HepG2 (cell line): ENCODE measurements around the gene PIM3. TPM values are rescaled to one million over a fixed set of nuclear protein-coding genes. Genes with fewer than 3 reads are reported as not detected.

Source experiments
- ATAD3A ChIP-seq: sonication (generic); formaldehyde crosslinking; IDR thresholded peaks from 2 replicates; pipeline ENCODE4 v1.4.0; 2020; ENCODE audit warnings: missing genetic modification reagents
- ATRX ChIP-seq: sonication (generic); formaldehyde crosslinking; IDR thresholded peaks from 2 replicates; pipeline ENCODE4 v1.4.0; 2020; ENCODE audit warnings: missing genetic modification reagents, borderline replicate concordance
- CCAR2 ChIP-seq: fragments of 200-400 bp; formaldehyde crosslinking; optimal IDR thresholded peaks from 2 replicates; pipeline ENCODE3; 2018; ENCODE audit warnings: low read depth, mild to moderate bottlenecking, low read length, moderate library complexity
- FOXM1 ChIP-seq: sonication (generic); formaldehyde crosslinking; IDR thresholded peaks from 2 replicates; pipeline ENCODE4 v1.5.0; 2020; ENCODE audit warnings: missing genetic modification reagents
- JUND ChIP-seq: sonication (generic); formaldehyde crosslinking; IDR thresholded peaks from 2 replicates; pipeline ENCODE4 v1.8.0; 2022; ENCODE audit warnings: mild to moderate bottlenecking, missing genetic modification reagents
- KDM6A ChIP-seq: IDR thresholded peaks from 2 replicates; pipeline ENCODE4 v1.6.1; 2016; ENCODE audit warnings: low read depth
- LCORL ChIP-seq, 2 experiments: fragments of 450-650 bp in 1 of 2; sonication (generic) in 1 of 2; formaldehyde crosslinking in 1 of 2; IDR thresholded peaks; 2 replicates each; pipeline versions ENCODE4 v1.5.0 to v1.6.1; 2017 to 2020; ENCODE audit warnings: antibody characterized with exemption in 1 of 2, missing genetic modification reagents in 1 of 2
- MED8 ChIP-seq: sonication (generic); formaldehyde crosslinking; IDR thresholded peaks from 2 replicates; pipeline ENCODE4 v1.8.1; 2023; ENCODE audit warnings: mild to moderate bottlenecking, missing genetic modification reagents; ENCODE audit not compliant: insufficient replicate concordance
- SKIL ChIP-seq: sonication (generic); formaldehyde crosslinking; IDR thresholded peaks from 2 replicates; pipeline ENCODE4 v1.8.0; 2022; ENCODE audit warnings: missing genetic modification reagents, mild to moderate bottlenecking, moderate library complexity, borderline replicate concordance
- SP140L ChIP-seq: sonication (generic); formaldehyde crosslinking; IDR thresholded peaks from 2 replicates; pipeline ENCODE4 v1.4.0; 2020; ENCODE audit warnings: missing genetic modification reagents, borderline replicate concordance
- SUZ12 ChIP-seq: fragments of 150-350 bp; IDR thresholded peaks from 2 replicates; pipeline ENCODE4 v1.6.1; 2014; ENCODE audit warnings: low read depth, low read length
- THAP7 ChIP-seq: sonication (generic); formaldehyde crosslinking; IDR thresholded peaks from 2 replicates; pipeline ENCODE4 v1.8.1; 2023; ENCODE audit warnings: mild to moderate bottlenecking, missing genetic modification reagents
- YEATS2 ChIP-seq: sonication (generic); formaldehyde crosslinking; IDR thresholded peaks from 2 replicates; pipeline ENCODE4 v1.4.0; 2020; ENCODE audit warnings: missing genetic modification reagents, borderline replicate concordance
- ZNF256 ChIP-seq: sonication (generic); formaldehyde crosslinking; conservative IDR thresholded peaks from 2 replicates; pipeline ENCODE4 v1.4.0; 2020; ENCODE audit warnings: missing genetic modification reagents
- ZNF788 ChIP-seq: sonication (generic); formaldehyde crosslinking; IDR thresholded peaks from 2 replicates; pipeline ENCODE4 v1.5.0; 2020; ENCODE audit warnings: mild to moderate bottlenecking, missing genetic modification reagents, borderline replicate concordance
- polyA plus RNA-seq, 8 experiments: library from polyadenylated mRNA; depleted of rRNA in 3 of 8; stranded (reverse) in 7 of 8; unstranded in 1 of 8; fragments of >200 nt; fragmentation: Illumina TruSeq in 4 of 8; extraction: Trizol in 4 of 8; gene quantifications; 2 replicates each; pipeline versions ENCODE4 v1.2.1 to v1.2.3, GENCODE V29; 2011 to 2016; ENCODE audit warnings: low read depth in 4 of 8, missing spikeins in 1 of 8, mixed read lengths in 1 of 8; ENCODE audit not compliant: insufficient read depth in 1 of 8
- total RNA-seq, 5 experiments: library from RNA; depleted of rRNA; stranded (reverse); fragments of >200 nt; fragmentation: Illumina TruSeq; extraction: Trizol; gene quantifications; 2 replicates each; pipeline ENCODE4 v1.2.3, GENCODE V29; 2016; ENCODE audit warnings: low read depth in 1 of 5
- TF ChIP-seq, protein P1 (sequence below): sonication (generic); formaldehyde crosslinking; conservative IDR thresholded peaks from 2 replicates; pipeline ENCODE4 v1.4.0; 2020; ENCODE audit warnings: missing genetic modification reagents
- TF ChIP-seq, protein P2 (sequence below): sonication (generic); formaldehyde crosslinking; IDR thresholded peaks from 2 replicates; pipeline ENCODE4 v1.4.0; 2020; ENCODE audit warnings: missing genetic modification reagents, low read depth, mild to moderate bottlenecking, borderline replicate concordance
- TF ChIP-seq, protein P3 (sequence below): sonication (generic); formaldehyde crosslinking; IDR thresholded peaks from 2 replicates; pipeline ENCODE4 v1.4.0; 2020; ENCODE audit warnings: missing genetic modification reagents

PIM3 gene
- total and polyA plus RNA-seq, 2 of the 13 experiments (the other 11 are each of a cell fraction or from before 2014, with no cell fraction given): 21.6 to 31.2 TPM

DNA sequence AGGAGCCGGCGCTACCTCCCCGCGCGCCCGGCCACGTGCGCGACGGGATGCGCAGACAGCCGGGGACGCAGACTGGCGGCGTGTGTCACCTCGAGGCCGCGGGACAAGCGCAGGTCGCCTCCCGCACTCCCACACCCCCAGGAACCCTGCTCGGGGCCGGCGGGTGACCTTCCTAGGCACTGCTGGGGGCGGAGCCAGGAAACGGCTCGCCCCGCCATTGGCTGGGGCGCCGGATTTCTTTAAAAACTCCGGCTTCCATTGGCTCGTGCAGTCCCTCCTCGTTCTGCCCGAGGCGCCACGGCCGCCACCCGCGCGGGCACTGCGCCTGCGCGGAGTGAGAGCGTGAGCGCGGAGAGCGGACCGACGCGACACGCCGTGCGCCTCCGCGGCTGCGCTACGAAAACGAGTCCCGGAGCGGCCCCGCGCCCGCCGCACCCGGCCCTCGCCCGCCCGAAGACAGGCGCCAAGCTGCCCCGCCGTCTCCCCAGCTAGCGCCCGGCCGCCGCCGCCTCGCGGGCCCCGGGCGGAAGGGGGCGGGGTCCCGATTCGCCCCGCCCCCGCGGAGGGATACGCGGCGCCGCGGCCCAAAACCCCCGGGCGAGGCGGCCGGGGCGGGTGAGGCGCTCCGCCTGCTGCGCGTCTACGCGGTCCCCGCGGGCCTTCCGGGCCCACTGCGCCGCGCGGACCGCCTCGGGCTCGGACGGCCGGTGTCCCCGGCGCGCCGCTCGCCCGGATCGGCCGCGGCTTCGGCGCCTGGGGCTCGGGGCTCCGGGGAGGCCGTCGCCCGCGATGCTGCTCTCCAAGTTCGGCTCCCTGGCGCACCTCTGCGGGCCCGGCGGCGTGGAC, at the start of gene PIM3 (continued):
- TF ChIP-seq, protein P1, sequence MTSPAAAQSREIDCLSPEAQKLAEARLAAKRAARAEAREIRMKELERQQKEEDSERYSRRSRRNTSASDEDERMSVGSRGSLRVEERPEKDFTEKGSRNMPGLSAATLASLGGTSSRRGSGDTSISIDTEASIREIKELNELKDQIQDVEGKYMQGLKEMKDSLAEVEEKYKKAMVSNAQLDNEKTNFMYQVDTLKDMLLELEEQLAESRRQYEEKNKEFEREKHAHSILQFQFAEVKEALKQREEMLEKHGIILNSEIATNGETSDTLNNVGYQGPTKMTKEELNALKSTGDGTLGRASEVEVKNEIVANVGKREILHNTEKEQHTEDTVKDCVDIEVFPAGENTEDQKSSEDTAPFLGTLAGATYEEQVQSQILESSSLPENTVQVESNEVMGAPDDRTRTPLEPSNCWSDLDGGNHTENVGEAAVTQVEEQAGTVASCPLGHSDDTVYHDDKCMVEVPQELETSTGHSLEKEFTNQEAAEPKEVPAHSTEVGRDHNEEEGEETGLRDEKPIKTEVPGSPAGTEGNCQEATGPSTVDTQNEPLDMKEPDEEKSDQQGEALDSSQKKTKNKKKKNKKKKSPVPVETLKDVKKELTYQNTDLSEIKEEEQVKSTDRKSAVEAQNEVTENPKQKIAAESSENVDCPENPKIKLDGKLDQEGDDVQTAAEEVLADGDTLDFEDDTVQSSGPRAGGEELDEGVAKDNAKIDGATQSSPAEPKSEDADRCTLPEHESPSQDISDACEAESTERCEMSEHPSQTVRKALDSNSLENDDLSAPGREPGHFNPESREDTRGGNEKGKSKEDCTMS (CRISPR knock-in tag): no peak
- no peak for TF ChIP-seq CCAR2
- 0 out of 2 replicates have a peak, but pooled peaks have one; percentile 22 for TF ChIP-seq FOXM1 (CRISPR knock-in tag)
- TF ChIP-seq ATRX (CRISPR knock-in tag): no peak
- peak; percentile 88 for TF ChIP-seq SKIL (CRISPR knock-in tag)
- TF ChIP-seq LCORL (IDR thresholded peaks at IDR 0.05): no peak
- peak; percentile 76; the same call in 1 of the 2 replicates for TF ChIP-seq LCORL (CRISPR knock-in tag; IDR thresholded peaks at IDR 0.05)
- TF ChIP-seq, protein P2, sequence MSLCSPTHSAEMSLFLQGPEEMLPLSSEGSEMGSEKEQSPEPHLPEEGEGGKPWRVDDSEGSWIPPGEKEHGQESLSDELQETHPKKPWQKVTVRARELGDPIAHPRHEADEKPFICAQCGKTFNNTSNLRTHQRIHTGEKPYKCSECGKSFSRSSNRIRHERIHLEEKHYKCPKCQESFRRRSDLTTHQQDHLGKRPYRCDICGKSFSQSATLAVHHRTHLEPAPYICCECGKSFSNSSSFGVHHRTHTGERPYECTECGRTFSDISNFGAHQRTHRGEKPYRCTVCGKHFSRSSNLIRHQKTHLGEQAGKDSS (CRISPR knock-in tag): 0 out of 2 replicates have a peak, but pooled peaks have one; percentile 14
- TF ChIP-seq, protein P3, sequence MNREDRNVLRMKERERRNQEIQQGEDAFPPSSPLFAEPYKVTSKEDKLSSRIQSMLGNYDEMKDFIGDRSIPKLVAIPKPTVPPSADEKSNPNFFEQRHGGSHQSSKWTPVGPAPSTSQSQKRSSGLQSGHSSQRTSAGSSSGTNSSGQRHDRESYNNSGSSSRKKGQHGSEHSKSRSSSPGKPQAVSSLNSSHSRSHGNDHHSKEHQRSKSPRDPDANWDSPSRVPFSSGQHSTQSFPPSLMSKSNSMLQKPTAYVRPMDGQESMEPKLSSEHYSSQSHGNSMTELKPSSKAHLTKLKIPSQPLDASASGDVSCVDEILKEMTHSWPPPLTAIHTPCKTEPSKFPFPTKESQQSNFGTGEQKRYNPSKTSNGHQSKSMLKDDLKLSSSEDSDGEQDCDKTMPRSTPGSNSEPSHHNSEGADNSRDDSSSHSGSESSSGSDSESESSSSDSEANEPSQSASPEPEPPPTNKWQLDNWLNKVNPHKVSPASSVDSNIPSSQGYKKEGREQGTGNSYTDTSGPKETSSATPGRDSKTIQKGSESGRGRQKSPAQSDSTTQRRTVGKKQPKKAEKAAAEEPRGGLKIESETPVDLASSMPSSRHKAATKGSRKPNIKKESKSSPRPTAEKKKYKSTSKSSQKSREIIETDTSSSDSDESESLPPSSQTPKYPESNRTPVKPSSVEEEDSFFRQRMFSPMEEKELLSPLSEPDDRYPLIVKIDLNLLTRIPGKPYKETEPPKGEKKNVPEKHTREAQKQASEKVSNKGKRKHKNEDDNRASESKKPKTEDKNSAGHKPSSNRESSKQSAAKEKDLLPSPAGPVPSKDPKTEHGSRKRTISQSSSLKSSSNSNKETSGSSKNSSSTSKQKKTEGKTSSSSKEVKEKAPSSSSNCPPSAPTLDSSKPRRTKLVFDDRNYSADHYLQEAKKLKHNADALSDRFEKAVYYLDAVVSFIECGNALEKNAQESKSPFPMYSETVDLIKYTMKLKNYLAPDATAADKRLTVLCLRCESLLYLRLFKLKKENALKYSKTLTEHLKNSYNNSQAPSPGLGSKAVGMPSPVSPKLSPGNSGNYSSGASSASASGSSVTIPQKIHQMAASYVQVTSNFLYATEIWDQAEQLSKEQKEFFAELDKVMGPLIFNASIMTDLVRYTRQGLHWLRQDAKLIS (CRISPR knock-in tag): no peak
- TF ChIP-seq ZNF256 (CRISPR knock-in tag): 0 out of 2 replicates have a peak, but pooled peaks have one; percentile 40
- TF ChIP-seq ZNF788: 0 out of 2 replicates have a peak, but pooled peaks have one; percentile 76
- TF ChIP-seq ATAD3A (CRISPR knock-in tag): no peak
- TF ChIP-seq SP140L (CRISPR knock-in tag): no peak
- no peak for TF ChIP-seq KDM6A (CRISPR knock-in tag)
- no peak for TF ChIP-seq SUZ12
- TF ChIP-seq MED8 (CRISPR knock-in tag): peak; percentile 59
- TF ChIP-seq JUND (CRISPR knock-in tag): no peak
- peak; percentile 94 for TF ChIP-seq THAP7 (CRISPR knock-in tag)
- TF ChIP-seq YEATS2 (CRISPR knock-in tag): no peak
